ENCODE data around the gene DAPK2.

The DAPK2 gene

GRCh38 chr15:63941698-63942465, 104.4 kb downstream of the DAPK2 start:
- Histone ChIP-seq H3K27ac (no peak overlapping the region), H3K4me3 (ENCODE audit: low read depth in 1 of 2, low read length in 1 of 2) (no peak overlapping the region), H3K4me1 (ENCODE audit: control insufficient read depth in 1 of 2, insufficient read depth in 1 of 2, low read depth in 1 of 2, low read length in 1 of 2) (peaks cover 23 to 24% of the 10 kb centered on the region in 2 experiments), H3K36me3 (peaks cover 64% of the 10 kb centered on the region), H3K27me3 (no peaks in the 10 kb centered on the region), H3K9me3 (no peaks in the 10 kb centered on the region)
- no peak for TF ChIP-seq CTCF (IDR thresholded peaks at IDR 0.05)

- H3K27me3 ChIP-seq = no peaks in the 10 kb centered on the region
- no peak for TF ChIP-seq CTCF (IDR thresholded peaks at IDR 0.05)
Measured at GRCh38 chr15:63940966-63941620, 105.2 kb downstream of the DAPK2 start.

GRCh38 chr15:63939531-63940130, 106.7 kb downstream of the DAPK2 start:
- Histone ChIP-seq H3K27me3 (no peaks in the 10 kb centered on the region), H3K4me3 (ENCODE audit: low read depth in 1 of 2, low read length in 1 of 2) (no peak overlapping the region), H3K36me3 (peaks cover 57% of the 10 kb centered on the region), H3K4me1 (ENCODE audit: control insufficient read depth in 1 of 2, insufficient read depth in 1 of 2, low read depth in 1 of 2, low read length in 1 of 2) (peaks cover 14% of the 10 kb centered on the region in 2 experiments), H3K9me3 (no peaks in the 10 kb centered on the region), H3K27ac (peak overlapping the region; percentile 80)
- no peak for TF ChIP-seq CTCF (IDR thresholded peaks at IDR 0.05)

More at GRCh38 chr15:63940966-63941620, 105.2 kb downstream of the DAPK2 start:
- Histone ChIP-seq H3K27ac (peak overlapping the region; percentile 46), H3K4me3 (ENCODE audit: low read depth in 1 of 2, low read length in 1 of 2) (no peak overlapping the region), H3K4me1 (ENCODE audit: control insufficient read depth in 1 of 2, insufficient read depth in 1 of 2, low read depth in 1 of 2, low read length in 1 of 2) (peaks cover 23 to 24% of the 10 kb centered on the region in 2 experiments), H3K36me3 (peaks cover 61% of the 10 kb centered on the region), H3K9me3 (no peaks in the 10 kb centered on the region)

- Histone ChIP-seq H3K36me3 (peaks cover 53% of the 10 kb centered on the region), H3K4me3 (ENCODE audit: low read depth in 1 of 2, low read length in 1 of 2) (no peak overlapping the region), H3K27me3 (no peaks in the 10 kb centered on the region), H3K4me1 (ENCODE audit: control insufficient read depth in 1 of 2, insufficient read depth in 1 of 2, low read depth in 1 of 2, low read length in 1 of 2) (peaks cover 14% of the 10 kb centered on the region in 2 experiments), H3K27ac (peak overlapping the region; percentile 80), H3K9me3 (no peaks in the 10 kb centered on the region)
- no peak for TF ChIP-seq CTCF (IDR thresholded peaks at IDR 0.05)
Measured at GRCh38 chr15:63938486-63939061, 107.7 kb downstream of the DAPK2 start.

- Histone ChIP-seq H3K4me3 (ENCODE audit: low read depth in 1 of 2, low read length in 1 of 2) (no peak overlapping the region), H3K36me3 (peaks cover 58% of the 10 kb centered on the region), H3K9me3 (no peaks in the 10 kb centered on the region), H3K27ac (no peak overlapping the region), H3K4me1 (ENCODE audit: control insufficient read depth in 1 of 2, insufficient read depth in 1 of 2, low read depth in 1 of 2, low read length in 1 of 2) (no peaks in the 10 kb centered on the region), H3K27me3 (no peaks in the 10 kb centered on the region)
- TF ChIP-seq CTCF (IDR thresholded peaks at IDR 0.05) = no peak
Measured at GRCh38 chr15:63933522-63933921, 112.8 kb downstream of the DAPK2 start.
